HG03571 (cell line): ENCODE data around the gene PPP2R5A.
"Not testable (repeated sequence)": the region's sequence is repeated elsewhere in the genome, so short reads cannot be mapped to it uniquely, and the experiment has no call there.

ENCODE experiments used
- ATAC-seq: cut with Tn5 transposase; IDR thresholded peaks from one replicate; pipeline ENCODE4 v1.9.1; 2021; ENCODE audit not compliant: unreplicated experiment

PPP2R5A gene

GRCh38 chr1:212294983-212295382, 9.8 kb downstream of the PPP2R5A start:
- ATAC-seq: no peak

- no peak for ATAC-seq
These were observed 10.4 kb downstream of the PPP2R5A start for GRCh38 chr1:212295579-212295978.

DNA sequence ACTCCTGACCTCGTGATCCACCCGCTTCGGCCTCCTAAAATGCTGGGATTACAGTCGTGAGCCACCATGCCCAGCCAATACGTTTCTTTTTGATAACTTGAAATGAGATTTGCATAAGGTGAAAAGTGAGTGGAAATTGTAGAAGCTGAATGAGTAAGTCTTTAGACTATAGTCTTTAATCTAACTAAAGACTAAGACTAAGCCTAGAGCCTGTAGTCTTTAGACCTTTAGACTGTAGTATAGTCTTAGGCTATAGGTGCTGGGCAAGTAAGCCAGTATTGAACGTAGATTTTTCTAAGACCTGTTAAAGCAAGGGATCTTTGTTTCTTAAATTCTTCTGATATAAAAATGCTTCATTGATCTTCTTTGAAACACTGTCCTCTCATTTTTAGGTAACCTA, 12.1 kb downstream of the PPP2R5A start:
- no peak for ATAC-seq

DNA sequence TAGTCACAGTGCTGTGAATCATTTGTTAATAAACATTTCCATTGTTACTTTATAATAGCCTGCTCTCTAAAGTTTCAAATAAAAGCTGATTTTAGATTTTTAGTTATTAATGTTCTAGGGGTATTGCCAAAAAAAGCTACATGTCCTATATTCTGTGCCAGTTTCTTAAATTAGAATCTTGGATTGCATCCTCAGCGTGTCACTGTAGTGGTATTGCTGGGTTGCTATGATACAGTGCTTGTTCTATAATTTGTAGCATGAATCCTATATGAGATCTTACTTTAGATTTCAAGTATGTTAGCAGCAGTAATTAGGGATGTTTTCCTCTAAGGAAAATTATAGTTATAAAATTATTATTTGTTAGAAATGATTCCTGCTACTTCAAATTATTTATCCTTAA, 16.4 kb downstream of the PPP2R5A start:
- no peak for ATAC-seq

- no peak for ATAC-seq
These were observed 17.7 kb downstream of the PPP2R5A start for GRCh38 chr1:212302745-212303383.

DNA sequence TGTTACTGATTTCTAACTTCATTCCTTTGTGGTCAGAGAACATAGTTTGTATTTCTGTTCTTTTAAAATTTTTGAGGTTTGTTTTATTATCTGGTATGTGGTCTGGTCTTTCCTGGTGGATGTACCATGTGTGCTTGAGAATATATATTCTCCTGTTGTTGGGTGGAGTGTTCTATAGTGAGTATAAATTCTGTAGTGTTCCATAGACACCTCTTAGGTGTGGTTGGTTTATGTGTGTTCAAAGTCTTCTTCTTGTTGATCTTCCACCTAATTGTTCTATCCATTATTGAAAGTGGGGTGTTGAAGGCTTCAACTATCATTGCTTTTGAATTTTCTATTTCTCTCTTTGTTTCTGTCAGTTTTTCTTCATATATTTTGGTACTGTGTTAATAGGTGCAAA, 20.1 kb downstream of the PPP2R5A start:
- no peak for ATAC-seq

GRCh38 chr1:212305984-212306452, 20.8 kb downstream of the PPP2R5A start:
- ATAC-seq: not testable (repeated sequence)

DNA sequence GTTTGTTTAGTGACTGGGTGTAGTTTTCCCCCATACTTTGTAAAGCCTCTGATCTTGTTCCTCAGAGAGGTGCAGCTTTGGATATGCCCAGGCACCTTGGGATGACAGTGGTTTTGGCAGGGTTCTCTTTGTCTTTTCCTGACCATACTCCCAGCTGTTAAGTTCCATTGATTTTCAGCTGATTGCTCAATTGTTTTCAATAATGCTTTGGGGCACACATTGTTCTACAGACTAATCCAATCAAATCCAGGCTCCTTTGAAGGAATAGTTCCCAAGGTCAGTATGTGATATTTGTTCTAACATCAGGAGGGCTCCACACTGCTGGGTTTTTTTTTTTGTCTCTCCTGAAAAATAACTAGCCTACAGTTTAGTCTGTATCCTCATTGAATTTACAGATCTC, 24.8 kb downstream of the PPP2R5A start:
- no peak for ATAC-seq

DNA sequence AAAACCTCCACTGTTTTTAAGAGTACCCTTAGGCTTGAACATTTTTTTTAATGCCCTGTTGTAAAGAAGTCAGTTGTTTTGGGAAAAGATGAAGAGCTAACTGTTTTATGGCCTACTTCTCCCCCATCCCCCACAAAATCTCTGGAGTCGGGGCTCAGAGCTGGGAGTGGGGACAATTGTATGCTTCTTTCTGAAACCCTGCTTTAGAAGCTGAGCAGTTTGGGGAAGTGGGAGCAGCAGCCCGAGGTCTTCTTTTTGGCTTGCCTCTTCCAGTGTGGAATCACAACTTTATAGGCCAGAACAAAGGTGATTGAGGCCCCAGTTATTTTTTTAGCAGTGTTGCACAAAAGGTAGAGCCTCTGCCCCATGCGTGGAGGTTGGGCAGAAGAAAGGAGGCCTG, 25.2 kb downstream of the PPP2R5A start:
- no peak for ATAC-seq

GRCh38 chr1:212311836-212312497, 26.8 kb downstream of the PPP2R5A start:
- ATAC-seq: no peak

GRCh38 chr1:212313616-212314015, 28.4 kb downstream of the PPP2R5A start:
- ATAC-seq: no peak

GRCh38 chr1:212315184-212315583, 30.0 kb downstream of the PPP2R5A start:
- no peak for ATAC-seq

DNA sequence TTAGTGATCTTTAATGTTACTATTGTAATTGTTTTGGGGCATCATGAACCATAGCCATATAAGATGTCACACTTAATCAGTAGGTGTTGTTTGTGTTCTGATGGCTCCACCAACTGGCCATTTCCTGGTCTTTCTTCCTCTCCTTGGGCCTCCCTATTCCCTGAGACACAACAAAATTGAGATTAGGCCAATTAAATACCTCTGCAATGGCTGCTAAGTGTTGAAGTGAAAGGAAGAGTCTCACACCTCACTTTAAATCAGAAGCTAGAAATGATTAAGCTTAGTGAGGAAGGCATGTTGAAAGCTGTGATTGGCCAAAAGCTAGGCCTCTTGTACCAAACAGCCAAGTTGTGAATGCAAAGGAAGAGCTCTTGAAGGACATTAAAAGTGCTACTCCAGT, 30.7 kb downstream of the PPP2R5A start:
- ATAC-seq: no peak

GRCh38 chr1:212317916-212318315, 32.7 kb downstream of the PPP2R5A start:
- ATAC-seq: no peak

DNA sequence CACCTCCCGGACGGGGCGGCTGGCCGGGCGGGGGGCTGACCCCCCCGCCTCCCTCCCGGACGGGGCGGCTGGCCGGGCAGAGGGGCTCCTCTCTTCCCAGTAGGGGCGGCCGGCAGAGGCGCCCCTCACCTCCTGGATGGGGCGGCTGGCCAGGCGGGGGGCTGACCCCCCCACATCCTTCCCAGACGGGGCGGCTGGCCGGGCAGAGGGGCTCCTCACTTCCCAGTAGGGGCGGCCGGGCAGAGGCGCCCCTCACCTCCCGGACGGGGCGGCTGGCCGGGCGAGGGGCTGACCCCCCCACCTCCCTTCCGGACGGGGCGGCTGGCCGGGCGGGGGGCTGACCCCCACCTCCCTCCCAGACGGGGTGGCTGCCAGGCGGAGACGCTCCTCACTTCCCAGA, 35.8 kb downstream of the PPP2R5A start:
- ATAC-seq: not testable (repeated sequence)

- no peak for ATAC-seq
These were observed 37.9 kb downstream of the PPP2R5A start for GRCh38 chr1:212323066-212323465.

- ATAC-seq: no peak
These were observed 41.3 kb downstream of the PPP2R5A start for GRCh38 chr1:212326541-212326940.

GRCh38 chr1:212328248-212328647, 43.0 kb downstream of the PPP2R5A start:
- no peak for ATAC-seq

- ATAC-seq: no peak
These were observed 43.9 kb downstream of the PPP2R5A start for GRCh38 chr1:212329105-212329504.

GRCh38 chr1:212341090-212341489, 55.9 kb downstream of the PPP2R5A start:
- ATAC-seq: no peak

DNA sequence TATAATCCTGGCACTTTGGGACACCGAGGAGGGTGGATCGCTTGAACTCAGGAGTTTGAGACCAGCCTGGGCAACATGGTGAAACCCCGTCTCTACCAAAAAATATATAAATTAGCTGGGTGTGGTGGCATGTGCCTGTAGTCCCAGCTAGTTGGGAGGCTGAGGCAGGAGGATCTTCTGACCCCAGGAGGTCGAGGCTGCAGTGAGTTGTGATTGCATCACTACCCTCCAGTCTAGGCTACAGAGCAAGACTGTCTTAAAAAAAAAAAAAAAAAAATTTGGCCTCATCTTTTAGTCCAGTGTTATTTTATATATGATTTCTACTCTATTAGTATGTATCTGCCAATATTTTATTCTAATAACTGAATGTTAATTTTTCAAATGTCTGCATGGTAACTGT, 59.7 kb downstream of the PPP2R5A start:
- no peak for ATAC-seq

DNA sequence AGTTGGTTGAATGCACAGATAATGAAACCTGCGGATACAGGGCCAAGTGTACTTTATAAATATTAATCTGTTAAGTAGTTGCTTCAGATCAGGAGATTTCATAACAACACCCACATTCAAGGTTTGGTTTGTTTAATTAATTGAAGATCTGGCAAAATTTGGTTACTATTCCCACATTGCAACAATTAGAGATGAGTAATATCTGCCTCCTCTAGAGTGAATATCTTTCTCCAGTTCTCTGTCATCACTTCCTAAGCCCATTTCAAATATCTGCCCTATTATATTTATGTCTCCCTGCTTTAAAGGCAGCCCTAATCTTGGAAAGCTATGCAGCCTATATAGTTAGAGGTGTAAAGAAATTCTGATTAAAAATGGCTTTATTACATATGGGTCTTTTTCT, 61.4 kb downstream of the PPP2R5A start:
- ATAC-seq: no peak
